ENCODE results near the gene CFAP299. TPM values are rescaled to one million over a fixed set of nuclear protein-coding genes. Genes with fewer than 3 reads are reported as not detected.

Gene CFAP299
- total and polyA plus RNA-seq, 4 donors, result 2.8 to 30.2 (median 6.6) TPM

DNA sequence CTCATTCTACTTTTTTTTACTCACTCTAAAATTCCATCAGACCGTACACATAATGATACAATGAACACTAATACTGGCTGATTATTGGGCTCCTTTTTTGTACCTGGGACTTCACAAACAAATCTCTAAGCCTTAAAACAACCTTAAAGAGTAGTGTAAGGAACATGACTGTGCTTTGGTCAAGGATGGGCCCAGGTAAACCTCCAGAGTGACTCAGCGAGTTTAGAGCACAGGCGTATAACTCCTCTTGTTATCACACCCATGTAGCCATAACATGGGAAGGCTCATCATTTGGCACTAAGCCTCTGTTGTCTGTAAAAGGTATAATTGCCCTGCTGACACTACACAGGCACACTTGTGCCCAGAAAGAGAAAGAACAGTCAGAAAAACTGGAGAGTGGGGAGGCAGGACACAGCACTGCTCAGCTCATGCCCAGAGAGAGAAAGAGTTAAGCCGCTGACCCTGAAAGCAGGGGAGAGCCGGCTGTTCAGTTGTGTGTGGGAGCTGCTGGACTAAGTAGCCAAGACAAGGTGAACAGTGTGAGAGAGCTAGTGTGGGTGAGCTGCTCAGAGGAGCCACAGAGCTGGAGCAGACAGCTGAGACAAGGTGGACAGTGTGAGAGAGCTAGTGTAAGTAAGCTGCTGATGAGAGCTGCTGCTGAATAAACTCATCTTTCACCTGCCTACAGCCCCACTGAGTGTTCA, 375.4 kb downstream of the CFAP299 start:
- Histone ChIP-seq H3K27ac (ENCODE audit: low read depth in 1 of 2, low read length in 1 of 2) (no peak overlapping the region), H3K4me1 (ENCODE audit: control insufficient read depth in 5 of 5, insufficient read depth in 5 of 5, low read length in 5 of 5) (no peaks in the 10 kb centered on the region), H3K27me3 (ENCODE audit: control insufficient read depth in 3 of 3, insufficient read depth in 3 of 3, low read length in 2 of 3) (no peaks in the 10 kb centered on the region), H3K9ac (ENCODE audit: insufficient read depth in 1 of 2, low read length in 2 of 2) (no peak overlapping the region), H3K36me3 (ENCODE audit: control insufficient read depth in 4 of 4, insufficient read depth in 4 of 4, low read length in 4 of 4) (no peaks in the 10 kb centered on the region), H3K9me3 (ENCODE audit: control insufficient read depth in 4 of 4, insufficient read depth in 3 of 4, low read length in 3 of 4) (no peaks in the 10 kb centered on the region), H3K4me3 (no peak overlapping the region)
- DNase-seq, result no peak
- TF ChIP-seq, protein P1, sequence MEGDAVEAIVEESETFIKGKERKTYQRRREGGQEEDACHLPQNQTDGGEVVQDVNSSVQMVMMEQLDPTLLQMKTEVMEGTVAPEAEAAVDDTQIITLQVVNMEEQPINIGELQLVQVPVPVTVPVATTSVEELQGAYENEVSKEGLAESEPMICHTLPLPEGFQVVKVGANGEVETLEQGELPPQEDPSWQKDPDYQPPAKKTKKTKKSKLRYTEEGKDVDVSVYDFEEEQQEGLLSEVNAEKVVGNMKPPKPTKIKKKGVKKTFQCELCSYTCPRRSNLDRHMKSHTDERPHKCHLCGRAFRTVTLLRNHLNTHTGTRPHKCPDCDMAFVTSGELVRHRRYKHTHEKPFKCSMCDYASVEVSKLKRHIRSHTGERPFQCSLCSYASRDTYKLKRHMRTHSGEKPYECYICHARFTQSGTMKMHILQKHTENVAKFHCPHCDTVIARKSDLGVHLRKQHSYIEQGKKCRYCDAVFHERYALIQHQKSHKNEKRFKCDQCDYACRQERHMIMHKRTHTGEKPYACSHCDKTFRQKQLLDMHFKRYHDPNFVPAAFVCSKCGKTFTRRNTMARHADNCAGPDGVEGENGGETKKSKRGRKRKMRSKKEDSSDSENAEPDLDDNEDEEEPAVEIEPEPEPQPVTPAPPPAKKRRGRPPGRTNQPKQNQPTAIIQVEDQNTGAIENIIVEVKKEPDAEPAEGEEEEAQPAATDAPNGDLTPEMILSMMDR (IDR thresholded peaks at IDR 0.05; ENCODE audit: control extremely low read depth, extremely low read depth), result no peak
- no peak for ATAC-seq (ENCODE audit: insufficient read depth, low FRiP score)
- 85 to 86% methylated on average over 5 of the region's 5 CpGs for WGBS, 2 donors

DNA sequence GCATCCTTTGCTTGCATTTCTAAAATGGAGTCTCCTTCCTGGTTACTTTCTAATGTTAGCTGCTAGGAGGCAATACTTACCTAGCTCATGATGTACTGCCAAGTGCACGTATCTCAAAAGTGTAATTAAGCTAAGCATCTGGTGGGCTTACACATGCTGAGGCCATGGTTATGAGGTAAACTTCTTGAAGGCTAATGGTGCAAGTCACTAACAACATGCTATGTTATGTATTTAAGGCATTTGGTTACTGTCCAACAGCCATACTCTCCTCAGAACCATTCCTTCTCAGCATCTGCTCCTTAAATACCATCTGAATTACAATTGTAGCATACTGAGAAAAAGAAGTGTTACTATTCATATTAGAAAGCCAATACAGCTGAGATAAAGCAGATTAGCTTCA, 376.4 kb downstream of the CFAP299 start:
- Histone ChIP-seq H3K36me3 (ENCODE audit: control insufficient read depth in 4 of 4, insufficient read depth in 4 of 4, low read length in 4 of 4) (no peaks in the 10 kb centered on the region), H3K27me3 (ENCODE audit: control insufficient read depth in 3 of 3, insufficient read depth in 3 of 3, low read length in 2 of 3) (no peaks in the 10 kb centered on the region), H3K9me3 (ENCODE audit: control insufficient read depth in 4 of 4, insufficient read depth in 3 of 4, low read length in 3 of 4) (no peaks in the 10 kb centered on the region), H3K4me1 (ENCODE audit: control insufficient read depth in 5 of 5, insufficient read depth in 5 of 5, low read length in 5 of 5) (no peaks in the 10 kb centered on the region), H3K4me3 (no peak overlapping the region), H3K9ac (ENCODE audit: insufficient read depth in 1 of 2, low read length in 2 of 2) (no peak overlapping the region), H3K27ac (ENCODE audit: low read depth in 1 of 2, low read length in 1 of 2) (no peak overlapping the region)
- 84 to 89% methylated on average over 1 of the region's 1 CpG for WGBS, 2 donors
- no peak for ATAC-seq (ENCODE audit: insufficient read depth, low FRiP score)
- DNase-seq, result no peak
- TF ChIP-seq, protein P1 (IDR thresholded peaks at IDR 0.05; ENCODE audit: control extremely low read depth, extremely low read depth), result no peak

DNA sequence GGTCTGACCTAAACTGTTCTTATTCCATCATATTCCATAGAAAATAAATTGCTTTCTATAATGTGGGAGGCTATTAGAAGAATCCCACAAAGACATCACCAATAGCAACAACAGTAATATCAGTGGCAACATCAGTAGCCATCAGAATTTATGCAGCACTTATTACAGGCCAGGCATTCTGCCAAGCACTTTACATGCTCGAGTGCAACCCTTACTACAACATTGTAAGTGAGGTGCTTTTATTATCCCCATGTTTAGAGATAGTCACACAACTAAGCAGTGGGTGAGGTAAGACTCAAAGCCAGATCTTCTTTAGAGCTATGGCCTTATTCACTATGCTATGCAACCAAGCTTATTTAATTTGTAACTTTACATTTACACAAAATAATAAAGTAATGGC, 377.9 kb downstream of the CFAP299 start:
- Histone ChIP-seq H3K27me3 (ENCODE audit: control insufficient read depth in 3 of 3, insufficient read depth in 3 of 3, low read length in 2 of 3) (no peaks in the 10 kb centered on the region), H3K9me3 (ENCODE audit: control insufficient read depth in 4 of 4, insufficient read depth in 3 of 4, low read length in 3 of 4) (no peaks in the 10 kb centered on the region), H3K4me3 (no peak overlapping the region), H3K36me3 (ENCODE audit: control insufficient read depth in 4 of 4, insufficient read depth in 4 of 4, low read length in 4 of 4) (no peaks in the 10 kb centered on the region), H3K27ac (ENCODE audit: low read depth in 1 of 2, low read length in 1 of 2) (no peak overlapping the region), H3K4me1 (ENCODE audit: control insufficient read depth in 5 of 5, insufficient read depth in 5 of 5, low read length in 5 of 5) (no peaks in the 10 kb centered on the region), H3K9ac (ENCODE audit: insufficient read depth in 1 of 2, low read length in 2 of 2) (no peak overlapping the region)
- TF ChIP-seq, protein P1 (IDR thresholded peaks at IDR 0.05; ENCODE audit: control extremely low read depth, extremely low read depth), result no peak
- 34 to 79% methylated on average over 1 of the region's 1 CpG for WGBS, 2 donors
- ATAC-seq (ENCODE audit: insufficient read depth, low FRiP score) (no peak), DNase-seq (no peak)

DNA sequence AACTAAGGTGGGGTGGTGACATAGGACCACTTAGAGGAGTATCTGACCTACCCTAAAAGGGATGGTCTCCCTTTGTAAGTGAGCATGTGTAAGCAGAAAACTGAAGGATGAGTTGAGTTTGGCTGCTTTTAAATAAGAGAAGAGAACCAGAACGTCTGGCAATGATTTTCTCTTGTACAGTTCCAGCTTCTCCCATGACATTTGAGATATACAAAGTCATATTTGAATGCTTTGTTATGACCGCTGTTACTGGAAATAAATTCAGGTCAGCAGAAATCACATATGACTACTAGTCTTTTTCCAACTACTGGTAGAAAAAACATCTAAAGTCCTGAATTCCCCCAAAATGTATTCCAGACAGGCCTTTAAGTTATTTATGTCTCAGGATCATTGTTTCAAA, 381.7 kb downstream of the CFAP299 start:
- Histone ChIP-seq H3K27ac (ENCODE audit: low read depth in 1 of 2, low read length in 1 of 2) (no peak overlapping the region), H3K4me3 (no peak overlapping the region), H3K9me3 (ENCODE audit: control insufficient read depth in 4 of 4, insufficient read depth in 3 of 4, low read length in 3 of 4) (peaks cover 0 to 3% (median under 1%) of the 10 kb centered on the region in 4 donors), H3K4me1 (ENCODE audit: control insufficient read depth in 5 of 5, insufficient read depth in 5 of 5, low read length in 5 of 5) (no peaks in the 10 kb centered on the region), H3K9ac (ENCODE audit: insufficient read depth in 1 of 2, low read length in 2 of 2) (no peak overlapping the region), H3K27me3 (ENCODE audit: control insufficient read depth in 3 of 3, insufficient read depth in 3 of 3, low read length in 2 of 3) (no peaks in the 10 kb centered on the region), H3K36me3 (ENCODE audit: control insufficient read depth in 4 of 4, insufficient read depth in 4 of 4, low read length in 4 of 4) (no peaks in the 10 kb centered on the region)
- DNase-seq (no peak), ATAC-seq (ENCODE audit: insufficient read depth, low FRiP score) (no peak)
- 62 to 68% methylated on average over 2 of the region's 2 CpGs for WGBS, 2 donors
- TF ChIP-seq, protein P1 (IDR thresholded peaks at IDR 0.05; ENCODE audit: control extremely low read depth, extremely low read depth), result no peak

Data from lung (tissue), 12 donors.